ENCODE results near the gene PDE4D.

PDE4D gene

GRCh38 chr5:59040804-59041201 lies 852.7 kb downstream of the PDE4D start:
- no peak for DNase-seq (ENCODE audit: low read depth)
- no peak overlapping the region for H3K4me3 ChIP-seq (ENCODE audit: low read length)
- TF ChIP-seq, protein P1, sequence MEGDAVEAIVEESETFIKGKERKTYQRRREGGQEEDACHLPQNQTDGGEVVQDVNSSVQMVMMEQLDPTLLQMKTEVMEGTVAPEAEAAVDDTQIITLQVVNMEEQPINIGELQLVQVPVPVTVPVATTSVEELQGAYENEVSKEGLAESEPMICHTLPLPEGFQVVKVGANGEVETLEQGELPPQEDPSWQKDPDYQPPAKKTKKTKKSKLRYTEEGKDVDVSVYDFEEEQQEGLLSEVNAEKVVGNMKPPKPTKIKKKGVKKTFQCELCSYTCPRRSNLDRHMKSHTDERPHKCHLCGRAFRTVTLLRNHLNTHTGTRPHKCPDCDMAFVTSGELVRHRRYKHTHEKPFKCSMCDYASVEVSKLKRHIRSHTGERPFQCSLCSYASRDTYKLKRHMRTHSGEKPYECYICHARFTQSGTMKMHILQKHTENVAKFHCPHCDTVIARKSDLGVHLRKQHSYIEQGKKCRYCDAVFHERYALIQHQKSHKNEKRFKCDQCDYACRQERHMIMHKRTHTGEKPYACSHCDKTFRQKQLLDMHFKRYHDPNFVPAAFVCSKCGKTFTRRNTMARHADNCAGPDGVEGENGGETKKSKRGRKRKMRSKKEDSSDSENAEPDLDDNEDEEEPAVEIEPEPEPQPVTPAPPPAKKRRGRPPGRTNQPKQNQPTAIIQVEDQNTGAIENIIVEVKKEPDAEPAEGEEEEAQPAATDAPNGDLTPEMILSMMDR (IDR thresholded peaks at IDR 0.05; ENCODE audit: insufficient read depth, low read depth, low read length, missing control alignments) = no peak

- TF ChIP-seq, protein P1 (IDR thresholded peaks at IDR 0.05; ENCODE audit: insufficient read depth, low read depth, low read length, missing control alignments) = no peak
- peak overlapping the region; percentile 52 for H3K4me3 ChIP-seq (ENCODE audit: low read length)
- no peak for DNase-seq (ENCODE audit: low read depth)
These were observed 853.3 kb downstream of the PDE4D start for GRCh38 chr5:59040024-59040803.

DNA sequence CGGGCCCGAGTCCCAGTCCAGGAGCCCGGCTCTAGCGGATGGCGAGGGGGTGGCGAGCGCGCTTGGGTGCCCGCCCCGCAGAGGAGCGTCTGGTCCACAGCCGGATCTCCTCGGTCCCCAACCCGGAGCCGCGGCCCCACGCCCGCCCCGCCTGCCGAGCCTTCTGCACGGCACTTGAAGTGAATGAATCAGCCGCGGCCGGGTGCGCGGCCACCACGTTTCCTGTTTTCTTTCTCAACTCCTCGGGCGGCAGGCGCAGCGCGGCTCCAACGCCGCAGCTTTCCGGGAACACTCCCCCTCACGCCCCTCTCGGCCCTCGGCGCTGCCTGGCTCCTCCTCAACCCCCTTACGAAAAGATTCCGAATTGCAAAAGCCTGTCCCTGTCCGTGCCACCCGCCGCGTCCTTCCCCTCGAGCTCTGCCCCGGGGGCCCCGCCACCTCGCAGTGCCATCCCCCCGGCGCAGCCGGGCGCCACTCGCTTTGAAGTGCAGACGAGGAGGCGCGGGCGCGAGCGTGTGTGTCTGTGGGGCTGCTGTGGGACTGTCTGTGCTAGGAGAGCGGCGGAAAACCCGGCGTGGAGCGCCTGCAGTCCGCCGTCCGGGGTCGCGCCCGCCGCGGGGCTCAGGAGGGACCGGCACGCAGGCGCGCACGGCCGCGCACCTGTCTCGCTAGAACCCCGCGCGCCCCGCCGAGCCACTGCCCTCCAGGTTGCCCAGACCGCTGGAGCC lies 854.1 kb downstream of the PDE4D start:
- DNase-seq (ENCODE audit: low read depth) = peak; percentile 78
- TF ChIP-seq, protein P1 (IDR thresholded peaks at IDR 0.05; ENCODE audit: insufficient read depth, low read depth, low read length, missing control alignments) = no peak
- peak overlapping the region; percentile 52 for H3K4me3 ChIP-seq (ENCODE audit: low read length)

GRCh38 chr5:59038798-59039295 lies 854.7 kb downstream of the PDE4D start:
- DNase-seq (ENCODE audit: low read depth) = no peak
- TF ChIP-seq, protein P1 (IDR thresholded peaks at IDR 0.05; ENCODE audit: insufficient read depth, low read depth, low read length, missing control alignments) = no peak
- peak overlapping the region; percentile 52 for H3K4me3 ChIP-seq (ENCODE audit: low read length)

DNA sequence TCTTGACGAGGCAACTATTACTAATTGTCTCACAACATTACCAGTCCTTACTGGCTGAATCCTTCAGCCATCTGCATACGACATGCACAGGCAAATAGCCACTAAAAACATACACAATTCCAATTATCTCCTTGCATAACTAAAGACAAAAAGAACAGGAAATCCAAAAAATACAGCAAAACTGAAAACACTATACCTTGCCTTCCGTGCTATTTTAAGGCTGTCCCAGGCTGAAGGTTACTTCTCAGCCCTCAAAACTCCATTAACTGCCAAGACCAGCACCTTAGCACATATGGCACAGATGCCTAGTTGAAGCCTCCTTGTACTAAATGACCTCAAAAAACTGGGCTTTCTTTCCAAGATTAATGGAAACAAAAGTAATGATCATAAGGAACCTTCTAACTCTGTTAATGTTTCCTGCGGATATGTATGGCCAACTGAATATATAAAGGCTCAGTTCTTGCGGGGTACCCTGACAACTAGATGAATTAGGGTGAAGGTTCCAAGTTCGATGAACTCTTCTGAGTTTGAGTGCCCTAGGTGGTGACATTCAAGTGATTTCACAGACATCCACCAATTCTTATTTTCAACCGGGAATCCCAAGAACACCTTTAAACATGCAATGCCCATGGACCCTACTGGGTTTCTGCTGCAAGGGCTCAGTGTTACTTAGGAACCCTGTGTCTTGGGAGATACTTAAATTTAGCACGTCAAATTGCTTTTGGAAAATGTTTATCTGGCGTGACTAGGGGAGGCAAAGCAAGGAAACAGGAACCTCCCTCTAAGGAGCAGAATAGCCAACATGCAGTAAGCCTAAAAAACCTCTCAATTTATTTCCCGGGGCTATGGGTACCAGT lies 855.4 kb downstream of the PDE4D start:
- no peak overlapping the region for H3K4me3 ChIP-seq (ENCODE audit: low read length)
- TF ChIP-seq, protein P1 (IDR thresholded peaks at IDR 0.05; ENCODE audit: insufficient read depth, low read depth, low read length, missing control alignments) = no peak
- DNase-seq (ENCODE audit: low read depth) = no peak

GRCh38 chr5:59037453-59037852 lies 856.1 kb downstream of the PDE4D start:
- TF ChIP-seq, protein P1 (IDR thresholded peaks at IDR 0.05; ENCODE audit: insufficient read depth, low read depth, low read length, missing control alignments) = no peak
- no peak for DNase-seq (ENCODE audit: low read depth)
- H3K4me3 ChIP-seq (ENCODE audit: low read length) = no peak overlapping the region

Measured in epithelial cell of esophagus (primary cell).